Measurements from ENCODE around the gene EIF4E3. TPM values are rescaled to one million over a fixed set of nuclear protein-coding genes. Genes with fewer than 3 reads are reported as not detected.

Gene EIF4E3
- total RNA-seq, 1 experiment from 2014 or later: 2.2 TPM

DNA sequence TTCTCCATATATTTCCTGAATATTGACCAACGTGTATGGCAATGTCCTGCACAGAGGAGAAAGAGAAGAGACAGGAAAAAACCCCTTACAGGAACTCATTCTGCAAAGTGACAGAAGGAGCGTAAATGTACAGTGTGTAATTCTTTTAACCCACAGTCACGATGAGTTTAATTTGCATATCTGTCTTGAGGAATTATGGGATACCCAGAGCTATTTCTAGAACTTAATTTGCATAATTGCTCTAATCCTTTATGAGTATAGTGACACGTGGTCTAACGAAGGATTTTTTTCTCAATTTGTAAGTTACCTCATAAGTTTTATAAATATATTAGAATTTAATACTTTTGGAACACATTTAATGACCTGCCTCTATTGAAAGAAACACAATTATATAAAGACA is 38.2 kb upstream of the EIF4E3 start:
- Histone ChIP-seq H3K9me3 (ENCODE audit: low read length) (no peaks in the 10 kb centered on the region), H3K4me2 (ENCODE audit: low read length) (no peak overlapping the region), H3K79me2 (ENCODE audit: low read length) (no peaks in the 10 kb centered on the region), H2AFZ (ENCODE audit: low read length) (no peak overlapping the region), H3K27ac (ENCODE audit: low read length) (no peak overlapping the region), H3K4me1 (ENCODE audit: insufficient read depth, low read length) (no peaks in the 10 kb centered on the region), H4K20me1 (ENCODE audit: low read length) (no peaks in the 10 kb centered on the region), H3F3A (ENCODE audit: low read length, unreplicated experiment) (no peaks in the 10 kb centered on the region), H3K27me3 (ENCODE audit: low read length) (peaks cover 76% of the 10 kb centered on the region), H3K9ac (ENCODE audit: low read length) (no peak overlapping the region), H3K36me3 (ENCODE audit: low read depth, low read length) (no peaks in the 10 kb centered on the region), H3K4me3 (ENCODE audit: low read length) (no peak overlapping the region), H3K9me2 (replicated peaks; ENCODE audit: low read length) (no peaks in the 10 kb centered on the region)
- DNase-seq: no peak
- ATAC-seq: no peak
- intact Hi-C loops (cut with micrococcal nuclease): no loop called here
- no peak for TF ChIP-seq EZH2phosphoT487 (IDR thresholded peaks at IDR 0.05; ENCODE audit: borderline replicate concordance, low read length)
- TF ChIP-seq, protein P1, sequence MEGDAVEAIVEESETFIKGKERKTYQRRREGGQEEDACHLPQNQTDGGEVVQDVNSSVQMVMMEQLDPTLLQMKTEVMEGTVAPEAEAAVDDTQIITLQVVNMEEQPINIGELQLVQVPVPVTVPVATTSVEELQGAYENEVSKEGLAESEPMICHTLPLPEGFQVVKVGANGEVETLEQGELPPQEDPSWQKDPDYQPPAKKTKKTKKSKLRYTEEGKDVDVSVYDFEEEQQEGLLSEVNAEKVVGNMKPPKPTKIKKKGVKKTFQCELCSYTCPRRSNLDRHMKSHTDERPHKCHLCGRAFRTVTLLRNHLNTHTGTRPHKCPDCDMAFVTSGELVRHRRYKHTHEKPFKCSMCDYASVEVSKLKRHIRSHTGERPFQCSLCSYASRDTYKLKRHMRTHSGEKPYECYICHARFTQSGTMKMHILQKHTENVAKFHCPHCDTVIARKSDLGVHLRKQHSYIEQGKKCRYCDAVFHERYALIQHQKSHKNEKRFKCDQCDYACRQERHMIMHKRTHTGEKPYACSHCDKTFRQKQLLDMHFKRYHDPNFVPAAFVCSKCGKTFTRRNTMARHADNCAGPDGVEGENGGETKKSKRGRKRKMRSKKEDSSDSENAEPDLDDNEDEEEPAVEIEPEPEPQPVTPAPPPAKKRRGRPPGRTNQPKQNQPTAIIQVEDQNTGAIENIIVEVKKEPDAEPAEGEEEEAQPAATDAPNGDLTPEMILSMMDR (conservative IDR thresholded peaks at IDR 0.05; ENCODE audit: low read depth, low read length): no peak
- no TSS peak for BruUV-seq (replicated peaks)
- ChIA-PET CTCF (no interaction called here), POLR2A (ENCODE audit: unreplicated experiment) (no interaction called here)

GRCh38 chr3:71760140-71760539 is 34.9 kb upstream of the EIF4E3 start:
- Histone ChIP-seq H4K20me1 (ENCODE audit: low read length) (no peaks in the 10 kb centered on the region), H3K36me3 (ENCODE audit: low read depth, low read length) (no peaks in the 10 kb centered on the region), H3K9me2 (replicated peaks; ENCODE audit: low read length) (no peaks in the 10 kb centered on the region), H3K9me3 (ENCODE audit: low read length) (no peaks in the 10 kb centered on the region), H2AFZ (ENCODE audit: low read length) (no peak overlapping the region), H3K27me3 (ENCODE audit: low read length) (peaks cover 89% of the 10 kb centered on the region), H3K9ac (ENCODE audit: low read length) (no peak overlapping the region), H3K27ac (ENCODE audit: low read length) (no peak overlapping the region), H3K79me2 (ENCODE audit: low read length) (no peaks in the 10 kb centered on the region), H3F3A (ENCODE audit: low read length, unreplicated experiment) (no peaks in the 10 kb centered on the region), H3K4me3 (ENCODE audit: low read length) (no peak overlapping the region), H3K4me2 (ENCODE audit: low read length) (no peak overlapping the region), H3K4me1 (ENCODE audit: insufficient read depth, low read length) (no peaks in the 10 kb centered on the region)
- DNase-seq: no peak
- no peak for ATAC-seq
- CTCF ChIA-PET: no interaction called here
- intact Hi-C loops (cut with micrococcal nuclease): no loop called here
- POLR2A ChIA-PET (ENCODE audit: unreplicated experiment): no interaction called here
- BruUV-seq (replicated peaks): no TSS peak
- TF ChIP-seq EZH2 (IDR thresholded peaks at IDR 0.05; ENCODE audit: low read length, unreplicated experiment) (no peak), EZH2phosphoT487 (IDR thresholded peaks at IDR 0.05; ENCODE audit: borderline replicate concordance, low read length) (no peak)
- TF ChIP-seq, protein P1 (conservative IDR thresholded peaks at IDR 0.05; ENCODE audit: low read depth, low read length): no peak

DNA sequence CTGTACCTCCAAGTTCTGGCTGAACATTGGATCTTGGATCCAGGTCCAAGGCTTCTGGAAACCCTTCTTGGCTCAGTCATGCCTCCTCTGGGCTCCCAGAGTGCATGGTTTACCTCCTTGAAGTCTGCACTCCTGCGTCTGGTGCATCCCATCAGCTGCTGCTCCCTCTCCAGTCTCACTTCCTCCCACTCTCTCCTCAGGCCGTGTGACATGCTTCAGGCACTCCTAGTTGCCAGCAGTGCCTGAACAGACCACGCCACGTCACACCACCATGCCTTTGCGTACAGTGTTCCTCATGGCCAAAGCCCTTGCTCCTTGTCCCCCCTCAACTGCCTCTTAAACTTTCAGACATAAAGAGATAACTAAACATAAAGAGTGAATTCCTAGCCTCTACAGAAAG is 34.2 kb upstream of the EIF4E3 start:
- no peak overlapping the region for H3K4me2 ChIP-seq (ENCODE audit: low read length)
- no peaks in the 10 kb centered on the region for H4K20me1 ChIP-seq (ENCODE audit: low read length)
- no peaks in the 10 kb centered on the region for H3K79me2 ChIP-seq (ENCODE audit: low read length)
- no TSS peak for BruUV-seq (replicated peaks)
- ChIA-PET CTCF (no interaction called here), POLR2A (ENCODE audit: unreplicated experiment) (no interaction called here)
- intact Hi-C loops (cut with micrococcal nuclease): no loop called here
- no peaks in the 10 kb centered on the region for H3K9me2 ChIP-seq (replicated peaks; ENCODE audit: low read length)
- no peaks in the 10 kb centered on the region for H3K9me3 ChIP-seq (ENCODE audit: low read length)
- no peaks in the 10 kb centered on the region for H3K4me1 ChIP-seq (ENCODE audit: insufficient read depth, low read length)
- no peak overlapping the region for H3K4me3 ChIP-seq (ENCODE audit: low read length)
- H3K9ac ChIP-seq (ENCODE audit: low read length): no peak overlapping the region
- H3F3A ChIP-seq (ENCODE audit: low read length, unreplicated experiment): no peaks in the 10 kb centered on the region
- DNase-seq: no peak
- H3K27ac ChIP-seq (ENCODE audit: low read length): no peak overlapping the region
- no peaks in the 10 kb centered on the region for H3K36me3 ChIP-seq (ENCODE audit: low read depth, low read length)
- no peak overlapping the region for H2AFZ ChIP-seq (ENCODE audit: low read length)
- TF ChIP-seq, protein P1 (conservative IDR thresholded peaks at IDR 0.05; ENCODE audit: low read depth, low read length): no peak
- TF ChIP-seq EZH2phosphoT487 (IDR thresholded peaks at IDR 0.05; ENCODE audit: borderline replicate concordance, low read length) (no peak), EZH2 (IDR thresholded peaks at IDR 0.05; ENCODE audit: low read length, unreplicated experiment) (no peak)
- no peak for ATAC-seq
- H3K27me3 ChIP-seq (ENCODE audit: low read length): peaks cover 94% of the 10 kb centered on the region
